Peyer's patch (tissue), 4 donors: ENCODE results near the gene KBTBD3.

ENCODE experiments used
- POLR2A ChIP-seq, 2 donors: fragments of 450-650 bp; IDR thresholded peaks; one replicate each; pipeline ENCODE4 v1.5.1; 2017; ENCODE audit warnings: antibody characterized with exemption in 2 of 2, mild to moderate bottlenecking in 2 of 2, moderate library complexity in 2 of 2
- TF ChIP-seq, protein P1 (sequence below), 6 experiments: fragments of 450-650 bp in 4 of 6; fragments of 200-600 bp in 2 of 6; sonication (generic) in 1 of 6; IDR thresholded peaks; one replicate each; pipeline ENCODE4 v1.5.1; 2017 to 2019; ENCODE audit warnings: antibody characterized with exemption in 6 of 6, mild to moderate bottlenecking in 3 of 6, moderate library complexity in 1 of 6

DNA sequence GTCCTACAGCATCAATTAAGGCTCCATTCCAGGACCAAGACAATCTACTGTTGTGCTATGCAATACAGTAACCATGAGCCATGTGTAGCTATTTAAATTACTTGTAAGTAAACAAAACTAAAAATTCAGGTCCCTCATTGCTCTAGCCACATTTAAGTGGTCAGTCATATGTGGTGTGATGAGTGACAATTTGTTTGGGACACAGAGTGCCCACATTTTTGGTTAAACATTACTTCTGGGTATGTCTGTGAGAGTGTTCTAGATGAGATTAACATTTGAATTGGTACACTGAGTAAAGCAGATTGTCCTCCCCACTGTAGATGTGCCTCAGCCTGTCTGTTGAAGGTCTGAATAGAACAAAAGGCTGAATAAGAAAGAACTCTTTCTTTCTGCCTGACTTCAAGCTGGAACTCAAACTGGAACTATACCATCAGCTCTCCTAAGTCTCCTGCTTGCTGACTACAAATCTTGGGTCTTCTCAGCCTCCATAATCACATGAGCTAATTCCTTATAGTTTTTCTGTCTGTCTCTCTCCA, 15.8 kb downstream of the KBTBD3 start:
- TF ChIP-seq, protein P1, sequence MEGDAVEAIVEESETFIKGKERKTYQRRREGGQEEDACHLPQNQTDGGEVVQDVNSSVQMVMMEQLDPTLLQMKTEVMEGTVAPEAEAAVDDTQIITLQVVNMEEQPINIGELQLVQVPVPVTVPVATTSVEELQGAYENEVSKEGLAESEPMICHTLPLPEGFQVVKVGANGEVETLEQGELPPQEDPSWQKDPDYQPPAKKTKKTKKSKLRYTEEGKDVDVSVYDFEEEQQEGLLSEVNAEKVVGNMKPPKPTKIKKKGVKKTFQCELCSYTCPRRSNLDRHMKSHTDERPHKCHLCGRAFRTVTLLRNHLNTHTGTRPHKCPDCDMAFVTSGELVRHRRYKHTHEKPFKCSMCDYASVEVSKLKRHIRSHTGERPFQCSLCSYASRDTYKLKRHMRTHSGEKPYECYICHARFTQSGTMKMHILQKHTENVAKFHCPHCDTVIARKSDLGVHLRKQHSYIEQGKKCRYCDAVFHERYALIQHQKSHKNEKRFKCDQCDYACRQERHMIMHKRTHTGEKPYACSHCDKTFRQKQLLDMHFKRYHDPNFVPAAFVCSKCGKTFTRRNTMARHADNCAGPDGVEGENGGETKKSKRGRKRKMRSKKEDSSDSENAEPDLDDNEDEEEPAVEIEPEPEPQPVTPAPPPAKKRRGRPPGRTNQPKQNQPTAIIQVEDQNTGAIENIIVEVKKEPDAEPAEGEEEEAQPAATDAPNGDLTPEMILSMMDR (IDR thresholded peaks at IDR 0.05), result no peak
- TF ChIP-seq POLR2A (IDR thresholded peaks at IDR 0.05), result no peak
